Spleen (tissue), 7 donors: Measurements from ENCODE around the gene NPR2.

Source experiments
- CTCF ChIP-seq, 11 experiments: fragments of 200-600 bp in 7 of 11; fragments of 450-650 bp in 4 of 11; sonication (generic) in 4 of 11; IDR thresholded peaks in 8 of 11; conservative IDR thresholded peaks in 3 of 11; 1 replicate in 7 of 11; 2 replicates in 4 of 11; pipeline versions ENCODE4 v1.4.0 to v1.8.0; 2016 to 2021; ENCODE audit warnings: antibody characterized with exemption in 11 of 11, inconsistent platforms in 4 of 11, mild to moderate bottlenecking in 1 of 11
- POLR2A ChIP-seq, 3 donors: fragments of 450-650 bp; IDR thresholded peaks; one replicate each; pipeline ENCODE4 v1.5.1; 2017; ENCODE audit warnings: antibody characterized with exemption in 3 of 3, mild to moderate bottlenecking in 1 of 3
- donor health status: DM: no; HTN: no; CAD: no; lungs with moderate emphysema.
- donor health status: DM: no; HTN: no; CAD: no.
- donor health status: DM: no; HTN: no; CAD: no.

- TF ChIP-seq CTCF (IDR thresholded peaks at IDR 0.05 in 8 of 11, conservative IDR thresholded peaks at IDR 0.05 in 3 of 11): no peak
- no peak for TF ChIP-seq POLR2A (IDR thresholded peaks at IDR 0.05)
These were observed 67.1 kb downstream of the NPR2 start for GRCh38 chr9:35858458-35858857.
